Testis (tissue), 3 donors: ENCODE measurements around the gene TCL1A. TPM values are rescaled to one million over a fixed set of nuclear protein-coding genes. Genes with fewer than 3 reads are reported as not detected.
"Not testable (repeated sequence)": the region's sequence is repeated elsewhere in the genome, so short reads cannot be mapped to it uniquely, and the experiment has no call there.

ENCODE experiments used
- DNase-seq: peaks from one replicate; pipeline ENCODE4 v3.0.0-alpha.2; 2019
- H3K27ac ChIP-seq, 2 donors: fragments of 200-600 bp; sonication (generic); one replicate each; pipeline ENCODE4 v1.5.1; 2019
- H3K27me3 ChIP-seq: fragments of 200-600 bp; sonication (generic); one replicate; pipeline ENCODE4 v1.5.1; 2019
- H3K36me3 ChIP-seq: fragments of 200-600 bp; sonication (generic); one replicate; pipeline ENCODE4 v1.5.1; 2017; ENCODE audit warnings: low read depth; ENCODE audit errors: missing control alignments
- H3K4me1 ChIP-seq: fragments of 200-600 bp; sonication (generic); one replicate; pipeline ENCODE4 v1.5.1; 2019
- H3K4me3 ChIP-seq, 2 donors: fragments of 200-600 bp; sonication (generic); one replicate each; pipeline ENCODE4 v1.5.1; 2017 to 2019
- H3K9me3 ChIP-seq: fragments of 200-600 bp; sonication (generic); one replicate; pipeline ENCODE4 v1.5.1; 2017
- POLR2A ChIP-seq: fragments of 450-650 bp; IDR thresholded peaks from one replicate; pipeline ENCODE4 v1.6.1; 2017; ENCODE audit warnings: antibody characterized with exemption, mild to moderate bottlenecking, moderate library complexity
- WGBS, 2 donors: methylation state at CpG; one replicate each; pipeline ENCODE4 v1.1.5; 2018; 5-methylcytosine and 5-hydroxymethylcytosine counted together
- intact Hi-C: fragments of 100-400 bp; cut with DNase I; formaldehyde crosslinking; loops from one replicate; pipeline ENCODE4 v1.15.1; 2023; ENCODE audit warnings: low total_unique reads
- polyA plus RNA-seq: library from polyadenylated mRNA; stranded (reverse); fragments of 350-450 nt; fragmentation: Illumina TruSeq; extraction: RNeasy Lipid Tissue Mini Kit (QIAGEN cat#74804); gene quantifications from one replicate; pipeline ENCODE4 v1.2.3, GENCODE V29; 2014; ENCODE audit warnings: low read depth, low replicate concordance; ENCODE audit not compliant: insufficient read depth
- total RNA-seq, 2 donors: library from RNA; depleted of rRNA; stranded (reverse); fragments of >200 nt; gene quantifications; one replicate each; pipeline ENCODE4 v1.2.3, GENCODE V29; 2016
- TF ChIP-seq, protein P1 (sequence below), 3 experiments: fragments of 450-650 bp in 2 of 3; fragments of 200-600 bp in 1 of 3; sonication (generic) in 1 of 3; IDR thresholded peaks; one replicate each; pipeline ENCODE4 v1.5.1; 2016 to 2019; ENCODE audit warnings: antibody characterized with exemption in 3 of 3, mild to moderate bottlenecking in 2 of 3, moderate library complexity in 1 of 3

TCL1A gene
- total and polyA plus RNA-seq, 3 donors from 2014 or later = 10.2 to 14.1 (median 13.7) TPM

GRCh38 chr14:95668235-95668772 lies 45.6 kb downstream of the TCL1A start:
- no peaks in the 10 kb centered on the region for H3K36me3 ChIP-seq

GRCh38 chr14:95667249-95667693 lies 46.7 kb downstream of the TCL1A start:
- intact Hi-C loops = no loop called here
- H3K4me1 ChIP-seq = no peaks in the 10 kb centered on the region
- no peaks in the 10 kb centered on the region for H3K36me3 ChIP-seq
- H3K9me3 ChIP-seq = no peaks in the 10 kb centered on the region
- no peak for DNase-seq
- no peak overlapping the region for H3K27ac ChIP-seq
- 40 to 46% methylated on average over 2 to 3 of the region's 3 CpGs for WGBS, 2 donors
- TF ChIP-seq, protein P1, sequence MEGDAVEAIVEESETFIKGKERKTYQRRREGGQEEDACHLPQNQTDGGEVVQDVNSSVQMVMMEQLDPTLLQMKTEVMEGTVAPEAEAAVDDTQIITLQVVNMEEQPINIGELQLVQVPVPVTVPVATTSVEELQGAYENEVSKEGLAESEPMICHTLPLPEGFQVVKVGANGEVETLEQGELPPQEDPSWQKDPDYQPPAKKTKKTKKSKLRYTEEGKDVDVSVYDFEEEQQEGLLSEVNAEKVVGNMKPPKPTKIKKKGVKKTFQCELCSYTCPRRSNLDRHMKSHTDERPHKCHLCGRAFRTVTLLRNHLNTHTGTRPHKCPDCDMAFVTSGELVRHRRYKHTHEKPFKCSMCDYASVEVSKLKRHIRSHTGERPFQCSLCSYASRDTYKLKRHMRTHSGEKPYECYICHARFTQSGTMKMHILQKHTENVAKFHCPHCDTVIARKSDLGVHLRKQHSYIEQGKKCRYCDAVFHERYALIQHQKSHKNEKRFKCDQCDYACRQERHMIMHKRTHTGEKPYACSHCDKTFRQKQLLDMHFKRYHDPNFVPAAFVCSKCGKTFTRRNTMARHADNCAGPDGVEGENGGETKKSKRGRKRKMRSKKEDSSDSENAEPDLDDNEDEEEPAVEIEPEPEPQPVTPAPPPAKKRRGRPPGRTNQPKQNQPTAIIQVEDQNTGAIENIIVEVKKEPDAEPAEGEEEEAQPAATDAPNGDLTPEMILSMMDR (IDR thresholded peaks at IDR 0.05) = no peak
- no peak for TF ChIP-seq POLR2A
- H3K4me3 ChIP-seq = no peak overlapping the region
- H3K27me3 ChIP-seq = no peaks in the 10 kb centered on the region

More at GRCh38 chr14:95668235-95668772, 45.6 kb downstream of the TCL1A start:
- no peak overlapping the region for H3K4me3 ChIP-seq
- no peaks in the 10 kb centered on the region for H3K4me1 ChIP-seq
- no peaks in the 10 kb centered on the region for H3K27me3 ChIP-seq
- no peak for DNase-seq
- no peaks in the 10 kb centered on the region for H3K9me3 ChIP-seq
- TF ChIP-seq, protein P1 (IDR thresholded peaks at IDR 0.05) = no peak
- no peak for TF ChIP-seq POLR2A
- 83 to 91% methylated on average over 10 of the region's 10 CpGs for WGBS, 2 donors
- intact Hi-C loops = no loop called here
- H3K27ac ChIP-seq = no peak overlapping the region

DNA sequence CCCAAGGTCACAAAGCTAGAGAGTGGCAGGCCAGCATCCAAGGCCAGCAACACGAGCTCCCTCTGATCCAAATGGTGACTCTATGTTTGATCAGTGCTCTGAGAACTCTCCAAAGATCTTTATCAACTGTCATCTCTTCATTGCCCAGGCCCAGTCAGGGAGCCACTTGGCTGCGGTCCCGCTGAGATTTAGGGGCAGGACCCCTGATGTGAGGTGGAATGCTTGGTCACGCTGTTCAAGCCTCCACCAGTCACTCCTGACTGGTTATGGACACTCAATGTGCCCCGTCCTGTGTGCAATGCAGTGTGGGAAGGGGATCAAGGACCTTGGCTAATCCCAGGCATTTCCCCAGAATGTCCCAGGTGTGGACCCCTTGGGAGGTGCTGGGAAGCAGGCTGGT lies 47.5 kb downstream of the TCL1A start:
- no peaks in the 10 kb centered on the region for H3K4me1 ChIP-seq
- no peaks in the 10 kb centered on the region for H3K27me3 ChIP-seq
- intact Hi-C loops = no loop called here
- no peaks in the 10 kb centered on the region for H3K36me3 ChIP-seq
- TF ChIP-seq, protein P1 (IDR thresholded peaks at IDR 0.05) = no peak
- TF ChIP-seq POLR2A = no peak
- no peak overlapping the region for H3K4me3 ChIP-seq
- no peaks in the 10 kb centered on the region for H3K9me3 ChIP-seq
- H3K27ac ChIP-seq = no peak overlapping the region
- DNase-seq = no peak
- 81% methylated on average over 5 of the region's 5 CpGs; no CpG with 5 or more reads in 1 of the 2 donors for WGBS, 2 donors

DNA sequence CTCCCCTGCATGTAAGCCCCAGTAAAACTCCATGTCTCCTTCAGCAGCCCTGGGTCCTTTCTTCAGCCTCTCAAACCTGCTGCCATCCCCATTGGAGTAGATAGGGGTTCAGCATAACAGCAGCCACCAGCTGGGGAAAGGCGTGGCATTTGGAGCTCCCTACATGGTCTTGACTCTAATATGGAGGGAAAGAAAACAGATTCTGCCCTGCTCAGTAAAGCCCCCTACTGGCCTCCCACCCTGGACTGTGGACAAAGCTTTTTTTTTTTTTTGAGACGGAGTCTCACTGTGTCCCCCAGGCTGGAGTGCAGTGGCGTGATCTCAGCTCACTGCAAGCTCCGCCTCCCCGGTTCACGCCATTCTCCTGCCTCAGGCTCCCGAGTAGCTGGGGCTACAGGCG lies 48.4 kb downstream of the TCL1A start:
- H3K9me3 ChIP-seq, H3K27ac ChIP-seq, intact Hi-C loops, H3K36me3 ChIP-seq, H3K27me3 ChIP-seq, H3K4me3 ChIP-seq, DNase-seq, H3K4me1 ChIP-seq: not testable (repeated sequence)
- WGBS, 2 donors = 74 to 76% methylated on average over 8 of the region's 8 CpGs

GRCh38 chr14:95664546-95664945 lies 49.4 kb downstream of the TCL1A start:
- no peak overlapping the region for H3K27ac ChIP-seq
- TF ChIP-seq, protein P1 (IDR thresholded peaks at IDR 0.05) = no peak
- TF ChIP-seq POLR2A = no peak
- intact Hi-C loops = no loop called here
- no peaks in the 10 kb centered on the region for H3K9me3 ChIP-seq
- H3K4me3 ChIP-seq = no peak overlapping the region
- H3K4me1 ChIP-seq = no peaks in the 10 kb centered on the region
- no peaks in the 10 kb centered on the region for H3K36me3 ChIP-seq
- no peak for DNase-seq
- WGBS, 2 donors = 86 to 88% methylated on average over 7 to 8 of the region's 8 CpGs
- no peaks in the 10 kb centered on the region for H3K27me3 ChIP-seq
